Sigmoid colon (tissue), 4 donors: Measurements from ENCODE around the gene OR4C5.
"Not testable (repeated sequence)": the region's sequence is repeated elsewhere in the genome, so short reads cannot be mapped to it uniquely, and the experiment has no call there.

Experiments
- CTCF ChIP-seq, 4 experiments: fragments of 450-650 bp in 3 of 4; fragments of 200-600 bp in 1 of 4; IDR thresholded peaks; one replicate each; pipeline ENCODE4 v1.5.1; 2016 to 2019; ENCODE audit warnings: antibody characterized with exemption in 4 of 4, mild to moderate bottlenecking in 3 of 4, moderate library complexity in 2 of 4
- EP300 ChIP-seq, 4 donors: sonication (generic); formaldehyde crosslinking; IDR thresholded peaks; one replicate each; pipeline ENCODE4 v1.6.1; 2017; ENCODE audit warnings: antibody characterized with exemption in 4 of 4

DNA sequence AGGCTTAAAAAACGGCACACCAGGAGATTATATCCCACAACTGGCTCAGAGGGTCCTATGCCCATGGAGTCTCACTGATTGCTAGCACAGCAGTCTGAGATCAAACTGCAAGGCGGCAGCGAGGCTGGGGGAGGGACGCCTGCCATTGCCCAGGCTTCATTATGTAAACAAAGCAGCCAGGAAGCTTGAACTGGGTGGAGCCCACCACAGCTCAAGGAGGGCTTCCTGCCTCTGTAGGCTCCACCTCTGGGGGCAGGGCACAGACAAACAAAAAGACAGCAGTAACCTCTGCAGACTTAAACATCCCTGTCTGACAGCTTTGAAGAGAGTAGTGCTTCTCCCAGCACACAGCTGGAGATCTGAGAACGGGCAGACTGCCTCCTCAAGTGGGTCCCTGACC, 20.0 kb downstream of the OR4C5 start:
- not testable (repeated sequence) for TF ChIP-seq CTCF, EP300 (IDR thresholded peaks at IDR 0.05)
